PFSK-1 (cell line): ENCODE measurements around the gene RGS10.

Experiments
- FOXP2 ChIP-seq: optimal IDR thresholded peaks from 2 replicates; pipeline ENCODE3; 2011; ENCODE audit warnings: borderline replicate concordance, control low read depth, inconsistent platforms; ENCODE audit not compliant: insufficient read depth; ENCODE audit errors: extremely low read length, extremely low read depth
- POLR2AphosphoS5 ChIP-seq: IDR thresholded peaks from 2 replicates; pipeline ENCODE4 v1.6.1; 2012; ENCODE audit warnings: low read depth, mild to moderate bottlenecking, control low read depth, low read length, moderate library complexity
- REST ChIP-seq, 2 experiments: IDR thresholded peaks; 2 replicates each; pipeline versions ENCODE4 v1.6.1 to v1.8.0; 2011 to 2012; ENCODE audit warnings: low read depth in 2 of 2, low read length in 2 of 2, control low read depth in 1 of 2, inconsistent platforms in 1 of 2, mild to moderate bottlenecking in 1 of 2, moderate library complexity in 1 of 2; ENCODE audit not compliant: insufficient read depth in 1 of 2
- SIN3A ChIP-seq: IDR thresholded peaks from 2 replicates; pipeline ENCODE4 v1.6.1; 2012; ENCODE audit warnings: mild to moderate bottlenecking, low read length, moderate library complexity, borderline replicate concordance; ENCODE audit not compliant: insufficient read depth
- TAF1 ChIP-seq: IDR thresholded peaks from 2 replicates; pipeline ENCODE4 v1.6.1; 2012; ENCODE audit warnings: low read length, control low read depth, borderline replicate concordance; ENCODE audit not compliant: insufficient read depth

Gene RGS10

GRCh38 chr10:119511828-119512515 lies 30.5 kb downstream of the RGS10 start:
- TF ChIP-seq FOXP2, result no peak
- no peak for TF ChIP-seq TAF1
- TF ChIP-seq SIN3A, result no peak
- no peak for TF ChIP-seq REST (IDR thresholded peaks at IDR 0.05; ENCODE audit: insufficient read depth in 1 of 2, low read depth in 2 of 2, low read length in 2 of 2)
- no peak for TF ChIP-seq POLR2AphosphoS5

GRCh38 chr10:119509909-119510451 lies 32.5 kb downstream of the RGS10 start:
- TF ChIP-seq REST (IDR thresholded peaks at IDR 0.05; ENCODE audit: insufficient read depth in 1 of 2, low read depth in 2 of 2, low read length in 2 of 2), result no peak

- TF ChIP-seq REST (IDR thresholded peaks at IDR 0.05; ENCODE audit: insufficient read depth in 1 of 2, low read depth in 2 of 2, low read length in 2 of 2) (no peak), TAF1 (no peak), POLR2AphosphoS5 (no peak), SIN3A (no peak), FOXP2 (no peak)
Measured at GRCh38 chr10:119507115-119507514, 35.4 kb downstream of the RGS10 start.

GRCh38 chr10:119505588-119506315 lies 36.8 kb downstream of the RGS10 start:
- TF ChIP-seq TAF1 (no peak), FOXP2 (no peak), POLR2AphosphoS5 (no peak), REST (IDR thresholded peaks at IDR 0.05; ENCODE audit: insufficient read depth in 1 of 2, low read depth in 2 of 2, low read length in 2 of 2) (no peak), SIN3A (no peak)
